Mucosa of rectum (tissue), 2 donors: ENCODE data around the gene B3GALT4.
A peak's percentile ranks its signal among the peaks of the same experiment; 100 is the strongest.

Experiments
- H3K27ac ChIP-seq, 2 donors: one replicate each; pipeline ENCODE4 v1.7.0; 2013; ENCODE audit warnings: inconsistent platforms in 2 of 2, low read depth in 2 of 2, low read length in 2 of 2
- H3K27me3 ChIP-seq, 2 donors: one replicate each; pipeline ENCODE4 v1.7.0; 2013; ENCODE audit warnings: low read length in 2 of 2; ENCODE audit not compliant: control insufficient read depth in 2 of 2, insufficient read depth in 2 of 2
- H3K36me3 ChIP-seq, 2 donors: one replicate each; pipeline ENCODE4 v1.7.0; 2013; ENCODE audit warnings: low read length in 2 of 2; ENCODE audit not compliant: control insufficient read depth in 2 of 2, insufficient read depth in 2 of 2
- H3K4me1 ChIP-seq, 2 donors: one replicate each; pipeline ENCODE4 v1.7.0; 2013; ENCODE audit warnings: low read length in 2 of 2, mild to moderate bottlenecking in 1 of 2; ENCODE audit not compliant: control insufficient read depth in 2 of 2, insufficient read depth in 2 of 2
- H3K4me3 ChIP-seq, 2 donors: one replicate each; pipeline ENCODE4 v1.7.0; 2013; ENCODE audit warnings: low read length in 2 of 2
- H3K9ac ChIP-seq, 2 donors: one replicate each; pipeline ENCODE4 v1.7.0; 2013; ENCODE audit warnings: low read length in 2 of 2, low read depth in 1 of 2, mild to moderate bottlenecking in 1 of 2
- H3K9me3 ChIP-seq, 2 donors: one replicate each; pipeline ENCODE4 v1.7.0; 2013; ENCODE audit warnings: low read length in 2 of 2; ENCODE audit not compliant: control insufficient read depth in 2 of 2
- donor health status: healthy.
- donor health status: Normal muscosa, but diverticular disease.

B3GALT4 gene

GRCh38 chr6:33299237-33299944 is 22.5 kb downstream of the B3GALT4 start:
- H3K4me3 ChIP-seq = peak overlapping the region; percentile 84 to 94
- H3K4me1 ChIP-seq = peaks cover 16 to 17% of the 10 kb centered on the region in 2 donors
- peak overlapping the region; percentile 87 to 89 for H3K9ac ChIP-seq
- H3K27me3 ChIP-seq = no peaks in the 10 kb centered on the region
- peaks cover 12 to 20% of the 10 kb centered on the region in 2 donors for H3K36me3 ChIP-seq
- H3K9me3 ChIP-seq = no peaks in the 10 kb centered on the region
- H3K27ac ChIP-seq = peak overlapping the region; percentile 94 to 98

GRCh38 chr6:33301877-33302276 is 25.0 kb downstream of the B3GALT4 start:
- Histone ChIP-seq H3K4me3 (no peak overlapping the region), H3K27me3 (no peaks in the 10 kb centered on the region), H3K36me3 (peaks cover 32 to 37% of the 10 kb centered on the region in 2 donors), H3K9me3 (no peaks in the 10 kb centered on the region), H3K27ac (no peak overlapping the region), H3K4me1 (peaks cover 16 to 19% of the 10 kb centered on the region in 2 donors), H3K9ac (no peak overlapping the region)

DNA sequence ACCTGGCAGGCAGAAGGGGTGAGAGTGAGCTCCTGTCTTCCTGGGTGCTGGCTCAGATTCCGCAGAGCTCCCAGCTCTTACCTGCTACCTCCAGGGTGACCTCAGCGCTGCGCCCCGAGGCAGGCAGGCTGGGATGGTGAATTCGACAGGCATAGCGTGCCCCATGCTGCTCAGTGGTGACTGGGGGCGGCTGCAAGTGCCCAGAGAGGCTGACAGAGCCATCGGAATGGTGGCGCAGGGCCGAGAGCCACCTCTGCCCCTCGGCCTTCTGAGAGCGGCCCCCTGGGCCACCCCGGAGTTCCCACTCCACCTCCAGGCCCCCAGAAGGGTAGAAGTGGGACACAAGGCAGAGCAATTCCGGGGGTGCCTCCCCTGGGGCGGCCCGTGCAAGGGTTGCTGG is 27.3 kb downstream of the B3GALT4 start:
- Histone ChIP-seq H3K27me3 (no peaks in the 10 kb centered on the region), H3K27ac (no peak overlapping the region), H3K9me3 (no peaks in the 10 kb centered on the region), H3K9ac (no peak overlapping the region), H3K4me1 (peaks cover 6 to 8% of the 10 kb centered on the region in 2 donors), H3K36me3 (peaks cover 36 to 37% of the 10 kb centered on the region in 2 donors), H3K4me3 (no peak overlapping the region)

DNA sequence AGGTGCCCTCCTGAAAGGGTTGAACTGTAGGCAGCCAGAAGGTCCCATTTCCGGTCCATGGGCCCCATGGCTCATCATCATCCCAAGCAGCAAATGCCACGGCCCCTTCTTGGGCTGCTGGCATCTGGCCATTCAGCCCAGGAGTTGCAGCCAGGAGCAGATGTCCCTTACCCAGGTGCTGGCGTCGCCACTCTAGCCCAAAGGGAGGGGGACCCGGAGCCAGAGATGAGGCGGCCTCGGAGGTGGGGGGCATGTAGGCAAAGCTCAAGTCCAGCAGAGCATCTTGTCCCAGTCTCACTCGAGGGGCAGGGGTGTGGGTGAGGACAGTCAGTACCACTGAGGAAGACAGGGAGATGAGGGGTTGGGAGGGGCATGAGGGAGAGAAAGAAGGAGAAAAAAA is 28.1 kb downstream of the B3GALT4 start:
- Histone ChIP-seq H3K36me3 (peaks cover 36 to 37% of the 10 kb centered on the region in 2 donors), H3K9ac (no peak overlapping the region), H3K27me3 (no peaks in the 10 kb centered on the region), H3K9me3 (no peaks in the 10 kb centered on the region), H3K4me3 (no peak overlapping the region), H3K27ac (no peak overlapping the region), H3K4me1 (peaks cover 2 to 5% of the 10 kb centered on the region in 2 donors)

DNA sequence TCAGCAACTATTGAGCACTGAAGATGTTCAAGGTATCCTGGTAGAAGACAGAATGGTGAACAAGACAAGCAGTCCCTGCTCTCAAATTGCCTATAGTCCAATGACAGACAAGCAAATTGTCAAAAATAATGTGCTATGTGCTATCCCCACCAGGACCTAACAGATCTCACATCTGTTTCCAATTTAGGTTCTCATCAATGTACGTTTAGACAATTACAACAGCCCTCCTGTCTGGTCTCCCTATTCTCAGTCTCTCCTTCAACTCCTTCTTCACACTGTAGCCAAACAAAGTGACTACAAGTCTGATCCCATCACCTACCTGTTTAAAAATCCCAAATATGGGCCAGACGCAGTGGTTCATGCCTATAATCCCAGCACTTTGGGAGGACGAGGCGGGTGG is 29.4 kb downstream of the B3GALT4 start:
- Histone ChIP-seq H3K27ac (no peak overlapping the region), H3K4me1 (peaks cover 0 to 6% of the 10 kb centered on the region in 2 donors), H3K36me3 (peaks cover 36 to 39% of the 10 kb centered on the region in 2 donors), H3K9ac (no peak overlapping the region), H3K4me3 (no peak overlapping the region), H3K27me3 (no peaks in the 10 kb centered on the region), H3K9me3 (no peaks in the 10 kb centered on the region)

- Histone ChIP-seq H3K36me3 (peaks cover 2 to 4% of the 10 kb centered on the region in 2 donors), H3K9ac (peak overlapping the region; percentile 99 to 100), H3K27me3 (no peaks in the 10 kb centered on the region), H3K27ac (peak overlapping the region; percentile 99), H3K9me3 (no peaks in the 10 kb centered on the region), H3K4me1 (peaks cover 30 to 38% of the 10 kb centered on the region in 2 donors), H3K4me3 (peak overlapping the region; percentile 97 to 100)
These were observed 35.6 kb downstream of the B3GALT4 start for GRCh38 chr6:33312361-33313104.

DNA sequence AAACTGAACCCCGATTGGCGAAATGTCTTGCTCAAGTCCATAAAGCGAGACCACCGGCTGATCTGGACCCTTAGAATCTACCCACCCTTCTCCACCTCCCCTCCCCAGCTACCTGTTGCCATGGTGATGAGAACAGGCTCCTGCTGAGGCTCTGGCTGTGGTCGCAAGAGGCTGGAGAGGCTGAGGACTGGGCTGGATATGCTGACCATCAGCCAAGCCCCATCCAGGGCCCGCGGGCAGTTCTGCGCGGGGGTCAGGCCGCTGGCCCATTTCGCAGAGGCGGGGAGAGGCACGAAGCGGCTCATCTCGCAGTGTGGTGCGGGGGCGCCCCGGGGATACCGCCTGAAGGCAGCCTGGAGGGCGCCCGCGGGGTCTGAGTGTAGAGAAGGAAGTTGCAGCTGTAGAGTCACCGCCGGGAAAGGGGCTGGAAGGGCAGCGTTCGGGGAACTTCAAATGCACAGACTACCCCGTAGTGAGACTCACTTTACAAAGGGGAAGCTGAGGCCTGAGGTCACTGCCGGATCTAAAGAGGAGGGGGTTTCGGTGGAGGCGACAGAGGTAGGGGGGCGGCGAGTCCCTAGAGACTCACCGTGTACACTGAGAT is 36.3 kb downstream of the B3GALT4 start:
- Histone ChIP-seq H3K36me3 (peaks cover 2 to 3% of the 10 kb centered on the region in 2 donors), H3K9me3 (no peaks in the 10 kb centered on the region), H3K9ac (peak overlapping the region; percentile 99 to 100), H3K4me1 (peaks cover 32 to 38% of the 10 kb centered on the region in 2 donors), H3K27me3 (no peaks in the 10 kb centered on the region), H3K4me3 (peak overlapping the region; percentile 97 to 100), H3K27ac (peak overlapping the region; percentile 99)

DNA sequence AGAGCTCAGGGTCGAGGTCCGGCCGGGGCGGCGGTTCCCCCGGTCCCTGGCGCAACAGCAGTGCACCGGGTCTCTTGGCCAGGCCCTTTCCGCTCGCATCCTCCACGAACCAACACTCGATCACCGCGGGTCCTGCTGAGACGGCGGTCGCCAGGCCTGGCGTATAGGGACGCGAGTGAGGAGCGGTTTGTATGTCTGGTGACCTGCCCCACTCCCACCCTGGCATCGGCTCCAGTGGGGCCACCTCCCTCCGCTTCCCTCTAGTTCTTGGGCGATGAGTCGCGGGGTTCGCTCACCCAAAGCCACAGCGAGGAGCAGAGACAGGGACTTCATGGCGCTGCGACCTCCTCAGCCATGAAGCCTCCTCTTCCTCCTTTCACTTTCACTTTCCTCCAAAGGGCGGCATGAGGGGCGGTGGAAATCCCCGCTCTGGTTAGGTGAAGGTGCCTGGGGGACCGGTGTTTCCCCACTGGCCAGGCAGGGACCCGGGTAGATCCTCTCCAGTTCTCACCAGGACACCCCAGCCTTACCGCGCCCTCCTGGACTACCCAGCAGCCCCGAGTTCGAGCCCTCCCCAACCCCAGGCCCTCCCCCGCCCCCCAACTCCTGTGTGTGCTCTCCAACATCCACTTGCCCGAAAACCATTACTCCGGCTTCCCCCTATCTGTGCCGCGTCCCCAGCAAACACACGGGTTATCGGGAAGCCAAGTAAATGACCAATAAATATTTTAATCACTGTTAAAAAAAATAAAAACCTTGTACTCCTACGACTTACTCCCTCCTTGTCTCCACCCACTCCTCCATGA is 37.0 kb downstream of the B3GALT4 start, which contains the start of gene TAPBP:
TSS of gene TAPBP (minus strand) at position 370 of the 806 bp plus-strand sequence. CDS start at position 333, 37 bp downstream.
- Histone ChIP-seq H3K4me1 (peaks cover 39 to 45% of the 10 kb centered on the region in 2 donors), H3K36me3 (peaks cover 5 to 6% of the 10 kb centered on the region in 2 donors), H3K4me3 (peak within 1 kb of the TSS; percentile 97 to 100), H3K9me3 (no peaks in the 10 kb centered on the region), H3K27ac (peak within 1 kb of the TSS; percentile 99), H3K27me3 (no peaks in the 10 kb centered on the region), H3K9ac (peak within 1 kb of the TSS; percentile 99 to 100)

GRCh38 chr6:33314515-33314942 is 37.6 kb downstream of the B3GALT4 start:
- peak overlapping the region; percentile 99 to 100 for H3K9ac ChIP-seq
- H3K27me3 ChIP-seq = no peaks in the 10 kb centered on the region
- peaks cover 44 to 45% of the 10 kb centered on the region in 2 donors for H3K4me1 ChIP-seq
- no peaks in the 10 kb centered on the region for H3K9me3 ChIP-seq
- H3K4me3 ChIP-seq = peak overlapping the region; percentile 97 to 100
- peaks cover 11 to 12% of the 10 kb centered on the region in 2 donors for H3K36me3 ChIP-seq
- H3K27ac ChIP-seq = peak overlapping the region; percentile 99
